HFFc6 (cell line): ENCODE measurements around the gene FSTL3. TPM values are rescaled to one million over a fixed set of nuclear protein-coding genes. Genes with fewer than 3 reads are reported as not detected.

Experiments
- DNase-seq: peaks from one replicate; pipeline ENCODE4 v3.0.0-alpha.2; 2018
- H3K27ac Mint-ChIP-seq: 2 replicates; pipeline ENCODE4 v1.8.0; 2020; ENCODE audit warnings: mild to moderate bottlenecking, mixed read lengths
- H3K27me3 Mint-ChIP-seq: 2 replicates; pipeline ENCODE4 v1.8.0; 2021; ENCODE audit warnings: mild to moderate bottlenecking, moderate library complexity, mixed read lengths; ENCODE audit not compliant: insufficient read depth
- H3K36me3 Mint-ChIP-seq: 2 replicates; pipeline ENCODE4 v1.8.0; 2021; ENCODE audit warnings: low read depth, mixed read lengths
- H3K4me1 Mint-ChIP-seq: 2 replicates; pipeline ENCODE4 v1.8.0; 2020; ENCODE audit warnings: low read depth, mixed read lengths
- H3K4me3 Mint-ChIP-seq: 2 replicates; pipeline ENCODE4 v1.8.0; 2020; ENCODE audit warnings: mild to moderate bottlenecking, moderate library complexity, mixed read lengths
- H3K9me3 Mint-ChIP-seq: 2 replicates; pipeline ENCODE4 v1.8.0; 2020; ENCODE audit warnings: mild to moderate bottlenecking, mixed read lengths
- CTCF ChIP-seq: fragments of 200-600 bp; sonication (generic); IDR thresholded peaks from 2 replicates; pipeline ENCODE4 v1.5.0; 2021; ENCODE audit warnings: antibody characterized with exemption, mild to moderate bottlenecking
- total RNA-seq, 6 experiments: library from RNA; stranded (reverse); fragmentation: NEBNext Ultra II Directional; extraction: Animal tissue kit (Norgen Biotek cat#: 25700); gene quantifications; 2 replicates in 1 of 6; 3 replicates in 5 of 6; pipeline ENCODE4 v1.2.3, GENCODE V29; 2021

FSTL3 gene
- total RNA-seq, 6 experiments from 2014 or later: 97.1 to 123 (median 101) TPM

GRCh38 chr19:642767-643727 lies 33.1 kb upstream of the FSTL3 start:
- DNase-seq: no peak
- H3K4me1 Mint-ChIP-seq: peaks cover 6% of the 10 kb centered on the region
- no peaks in the 10 kb centered on the region for H3K9me3 Mint-ChIP-seq
- no peak overlapping the region for H3K4me3 Mint-ChIP-seq
- H3K27me3 Mint-ChIP-seq: peaks cover 2% of the 10 kb centered on the region
- TF ChIP-seq CTCF: no peak
- no peak overlapping the region for H3K27ac Mint-ChIP-seq
- H3K36me3 Mint-ChIP-seq: peaks cover 4% of the 10 kb centered on the region; the same call in 1 of the 2 replicates

GRCh38 chr19:643736-644135 lies 32.5 kb upstream of the FSTL3 start:
- no peak for DNase-seq
- peaks cover 4% of the 10 kb centered on the region; the same call in 1 of the 2 replicates for H3K36me3 Mint-ChIP-seq

GRCh38 chr19:644363-644762 lies 31.8 kb upstream of the FSTL3 start:
- H3K4me3 Mint-ChIP-seq: no peak overlapping the region
- peaks cover under 1% of the 10 kb centered on the region for H3K27me3 Mint-ChIP-seq
- no peak for TF ChIP-seq CTCF
- H3K36me3 Mint-ChIP-seq: peaks cover 4% of the 10 kb centered on the region; the same call in 1 of the 2 replicates
- no peak overlapping the region for H3K27ac Mint-ChIP-seq
- DNase-seq: no peak
- H3K9me3 Mint-ChIP-seq: no peaks in the 10 kb centered on the region
- H3K4me1 Mint-ChIP-seq: peaks cover 3% of the 10 kb centered on the region

More at GRCh38 chr19:643736-644135, 32.5 kb upstream of the FSTL3 start:
- H3K4me3 Mint-ChIP-seq: no peak overlapping the region
- no peaks in the 10 kb centered on the region for H3K9me3 Mint-ChIP-seq
- H3K4me1 Mint-ChIP-seq: peaks cover 6% of the 10 kb centered on the region
- peaks cover 2% of the 10 kb centered on the region for H3K27me3 Mint-ChIP-seq
- TF ChIP-seq CTCF: no peak
- H3K27ac Mint-ChIP-seq: no peak overlapping the region

GRCh38 chr19:644789-645188 lies 31.4 kb upstream of the FSTL3 start:
- no peak overlapping the region for H3K4me3 Mint-ChIP-seq
- no peaks in the 10 kb centered on the region for H3K9me3 Mint-ChIP-seq
- peaks cover 4% of the 10 kb centered on the region; the same call in 1 of the 2 replicates for H3K36me3 Mint-ChIP-seq
- no peak for DNase-seq
- TF ChIP-seq CTCF: no peak
- no peaks in the 10 kb centered on the region for H3K4me1 Mint-ChIP-seq
- H3K27ac Mint-ChIP-seq: no peak overlapping the region
- no peaks in the 10 kb centered on the region for H3K27me3 Mint-ChIP-seq

- H3K27me3 Mint-ChIP-seq: no peaks in the 10 kb centered on the region
- H3K36me3 Mint-ChIP-seq: peaks cover 4% of the 10 kb centered on the region; the same call in 1 of the 2 replicates
- DNase-seq: no peak
- no peak for TF ChIP-seq CTCF
- no peak overlapping the region for H3K4me3 Mint-ChIP-seq
- no peak overlapping the region for H3K27ac Mint-ChIP-seq
- no peaks in the 10 kb centered on the region for H3K9me3 Mint-ChIP-seq
- no peaks in the 10 kb centered on the region for H3K4me1 Mint-ChIP-seq
These were observed 30.0 kb upstream of the FSTL3 start for GRCh38 chr19:645912-646778.
